ENCODE measurements around the gene UCP3.
A peak's percentile ranks its signal among the peaks of the same experiment; 100 is the strongest.
"Not testable (repeated sequence)": the region's sequence is repeated elsewhere in the genome, so short reads cannot be mapped to it uniquely, and the experiment has no call there.

UCP3 gene

DNA sequence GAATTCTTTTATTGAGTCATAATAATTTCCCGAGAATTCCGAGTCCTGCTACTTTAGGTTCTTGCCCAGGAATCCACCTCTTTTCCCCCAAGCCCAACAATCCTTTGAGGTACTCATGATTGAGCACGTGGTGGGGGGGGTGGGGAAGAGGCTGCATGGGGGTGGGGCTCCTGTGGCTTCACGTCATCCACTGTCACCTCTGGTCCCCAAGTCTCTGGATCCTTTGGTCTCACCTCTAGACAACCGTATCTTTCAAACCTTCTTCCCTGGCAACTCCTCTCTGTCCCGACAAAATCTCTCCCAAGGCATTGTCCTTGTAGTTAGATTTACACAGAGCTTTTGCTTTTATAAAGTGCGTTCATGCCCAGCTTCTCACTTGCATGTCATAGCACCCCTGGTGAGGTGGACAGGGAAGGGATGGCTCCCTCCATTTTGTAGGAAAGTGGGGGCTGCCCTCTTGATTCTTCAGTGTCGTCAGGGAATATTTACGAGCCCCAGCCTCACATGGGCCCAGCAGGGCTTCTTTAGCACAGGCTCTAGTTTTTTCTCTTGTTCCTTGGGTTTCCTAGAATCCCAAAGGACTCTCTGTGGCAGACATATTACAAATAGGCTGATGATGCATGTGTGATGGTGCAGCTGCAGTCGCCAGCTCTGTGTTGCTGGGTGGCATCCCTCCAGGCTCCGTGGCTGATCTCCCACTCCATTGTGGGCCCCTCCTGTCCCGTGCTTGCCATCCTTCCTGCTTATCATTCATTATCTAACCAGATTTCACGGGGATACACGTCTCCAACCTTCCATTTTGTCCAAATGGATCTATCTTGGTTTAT lies 8.4 kb downstream of the UCP3 start:
- DNase-seq: no peak

GRCh38 chr11:73999581-74000306 lies 9.1 kb downstream of the UCP3 start:
- DNase-seq: no peak

GRCh38 chr11:73998846-73999575 lies 9.9 kb downstream of the UCP3 start:
- DNase-seq: no peak

DNA sequence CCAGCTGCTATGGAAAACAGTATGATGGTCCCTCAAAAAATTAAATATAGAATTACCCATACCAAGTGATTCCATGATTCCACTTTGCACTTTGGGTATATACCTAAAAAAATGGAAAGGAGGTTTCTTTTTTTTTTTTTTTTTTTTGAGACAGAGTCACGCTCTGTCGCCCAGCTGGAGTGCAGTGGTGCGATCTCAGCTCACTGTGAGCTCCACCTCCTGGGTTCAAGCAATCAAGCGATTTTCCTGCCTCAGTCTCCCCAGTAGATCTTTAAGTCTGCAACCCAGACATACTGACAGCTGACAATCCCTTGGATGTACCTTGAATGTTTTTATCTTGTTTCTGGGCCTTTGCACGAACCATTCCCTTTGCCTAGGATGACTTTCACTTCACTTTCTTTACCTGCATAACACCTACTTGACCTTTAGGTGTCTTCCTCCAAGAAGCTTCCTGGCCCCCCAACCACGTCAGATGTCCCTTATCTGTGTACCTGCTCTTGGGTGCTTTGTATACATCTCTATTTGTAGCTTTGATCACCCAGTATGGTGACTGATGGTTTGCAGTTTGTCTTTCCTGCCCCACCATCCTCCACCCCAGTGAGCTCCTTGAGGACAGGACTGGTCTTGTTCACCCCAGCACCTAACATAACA lies 11.6 kb downstream of the UCP3 start:
- DNase-seq: no peak

- no peak for DNase-seq
These were observed 12.6 kb downstream of the UCP3 start for GRCh38 chr11:73996161-73996747.

GRCh38 chr11:73995731-73996130 lies 13.2 kb downstream of the UCP3 start:
- no peak for DNase-seq

- DNase-seq: peak; percentile 52 to 84 (median 73)
These were observed 13.6 kb downstream of the UCP3 start for GRCh38 chr11:73995247-73995646.

DNA sequence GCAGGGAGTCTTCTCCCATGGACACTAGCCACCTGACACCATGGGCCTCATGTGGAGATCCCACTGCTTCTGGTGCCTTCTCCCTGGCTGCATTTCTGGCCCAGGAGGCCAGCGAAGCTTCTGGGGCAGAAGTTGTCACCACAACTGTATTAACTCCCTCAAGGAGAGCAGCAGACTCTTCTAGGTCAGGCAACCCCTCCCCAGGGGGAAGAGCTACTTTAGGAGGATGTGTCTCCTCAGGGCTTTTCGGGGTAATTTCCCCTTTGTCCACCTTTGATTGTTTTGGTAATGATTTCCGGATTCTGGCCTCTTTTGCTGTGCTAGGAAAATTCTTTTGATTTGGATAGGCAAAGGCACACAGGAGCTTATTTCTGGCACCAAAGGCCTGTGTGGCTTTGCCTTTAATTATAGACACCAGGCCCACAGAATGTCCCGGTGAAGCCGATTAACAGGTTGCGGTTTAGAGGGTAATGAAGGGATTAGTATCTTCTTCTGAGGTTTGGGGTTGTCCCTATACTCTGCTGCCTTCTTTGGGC lies 17.3 kb downstream of the UCP3 start:
- no peak for DNase-seq

DNA sequence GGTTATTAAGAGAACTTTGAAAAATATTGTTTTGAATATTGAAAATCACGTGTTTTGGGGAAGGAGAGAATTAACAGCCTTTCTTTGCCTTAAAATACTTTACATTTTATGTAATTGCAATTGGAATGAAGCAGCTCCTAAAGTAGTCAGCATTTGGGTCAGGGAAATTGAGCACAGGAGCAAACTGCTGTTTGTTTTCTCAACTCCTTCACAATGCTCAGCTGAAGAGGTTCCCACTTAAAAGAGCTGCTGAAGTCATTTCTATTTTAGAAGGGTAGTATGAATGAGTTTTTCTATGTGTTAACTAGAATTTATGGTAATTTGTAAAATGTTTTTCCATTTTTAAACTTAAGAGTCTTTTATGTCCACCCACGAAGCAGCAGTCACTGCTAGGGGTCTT lies 18.2 kb downstream of the UCP3 start:
- DNase-seq: no peak

DNA sequence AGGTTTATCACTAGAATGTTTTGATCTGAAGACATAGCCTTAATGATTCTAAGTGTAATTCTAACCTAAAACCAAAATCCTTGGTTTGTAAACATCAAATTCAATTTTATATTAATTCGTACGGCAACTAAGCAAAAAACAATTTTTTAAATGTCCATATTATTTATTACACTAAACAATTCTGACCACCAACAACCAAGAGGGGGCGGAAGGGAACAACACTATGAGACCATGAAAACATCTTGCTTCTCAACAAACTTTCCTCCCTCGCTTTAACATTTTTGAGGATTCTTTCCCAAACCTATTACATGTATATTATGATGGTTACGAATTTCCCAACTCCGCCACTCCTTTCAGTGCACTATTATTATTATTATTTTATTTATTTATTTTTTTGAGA lies 19.7 kb downstream of the UCP3 start:
- DNase-seq: peak; percentile 35 to 55 (median 54)

GRCh38 chr11:73988227-73988626 lies 20.7 kb downstream of the UCP3 start:
- DNase-seq: no peak

DNA sequence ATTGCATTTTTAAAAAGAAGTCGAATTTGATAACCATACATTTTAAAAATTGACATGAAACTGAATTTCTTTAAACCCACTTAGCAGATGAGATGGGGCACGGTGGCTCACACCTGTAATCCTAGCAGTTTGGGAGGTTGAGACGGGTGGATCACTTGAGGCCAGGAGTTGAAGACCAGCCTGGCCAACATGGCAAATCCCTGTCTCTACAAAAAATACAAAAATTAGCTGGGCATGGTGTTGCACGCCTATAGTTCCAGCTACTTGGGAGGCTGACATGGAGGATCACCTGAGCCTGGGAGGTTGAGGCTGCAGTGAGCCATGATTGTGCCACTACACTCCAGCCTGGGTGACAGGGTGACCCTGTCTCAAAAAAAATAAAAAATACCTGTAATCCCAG lies 23.2 kb downstream of the UCP3 start:
- DNase-seq: not testable (repeated sequence)

DNA sequence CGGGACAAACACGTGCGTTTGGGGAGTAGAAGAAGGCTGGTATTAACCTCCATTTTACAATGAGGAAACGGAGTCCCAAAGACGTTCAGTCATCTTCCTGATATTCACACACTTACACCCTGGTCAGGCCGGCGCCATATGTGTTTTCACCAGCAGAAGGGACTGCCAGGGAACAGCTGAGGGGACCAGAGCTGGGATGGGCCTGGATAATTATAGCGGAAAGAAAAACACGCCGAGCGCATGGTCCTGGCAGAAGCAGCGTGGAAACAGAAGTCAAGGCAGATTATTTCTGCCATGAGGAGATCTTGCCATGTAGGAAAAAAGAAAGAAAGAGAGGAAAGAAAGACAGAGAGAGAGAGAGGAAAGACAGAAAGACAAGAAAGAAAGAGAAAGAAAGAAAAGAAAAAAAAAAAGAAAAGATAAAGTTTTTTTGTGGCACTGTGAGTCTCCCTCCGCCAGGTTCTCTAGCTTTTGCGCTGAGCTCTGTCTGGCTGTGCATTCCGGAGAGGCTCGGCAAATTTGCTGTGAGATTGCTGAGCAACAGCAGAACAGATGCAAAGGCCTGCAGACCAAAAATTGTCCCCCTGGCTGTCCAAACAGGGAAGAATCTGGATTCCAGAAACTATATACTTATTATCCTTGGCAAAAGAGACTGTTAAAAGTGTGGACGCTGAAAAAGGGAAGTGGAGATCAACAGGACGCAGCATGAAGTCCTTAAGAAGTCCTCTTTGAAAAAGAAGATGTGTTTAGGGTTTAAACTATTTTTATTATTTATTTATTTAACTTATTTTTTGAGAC lies 24.9 kb downstream of the UCP3 start:
- DNase-seq: peak in 2 of 3 donors; percentile 23 to 31

DNA sequence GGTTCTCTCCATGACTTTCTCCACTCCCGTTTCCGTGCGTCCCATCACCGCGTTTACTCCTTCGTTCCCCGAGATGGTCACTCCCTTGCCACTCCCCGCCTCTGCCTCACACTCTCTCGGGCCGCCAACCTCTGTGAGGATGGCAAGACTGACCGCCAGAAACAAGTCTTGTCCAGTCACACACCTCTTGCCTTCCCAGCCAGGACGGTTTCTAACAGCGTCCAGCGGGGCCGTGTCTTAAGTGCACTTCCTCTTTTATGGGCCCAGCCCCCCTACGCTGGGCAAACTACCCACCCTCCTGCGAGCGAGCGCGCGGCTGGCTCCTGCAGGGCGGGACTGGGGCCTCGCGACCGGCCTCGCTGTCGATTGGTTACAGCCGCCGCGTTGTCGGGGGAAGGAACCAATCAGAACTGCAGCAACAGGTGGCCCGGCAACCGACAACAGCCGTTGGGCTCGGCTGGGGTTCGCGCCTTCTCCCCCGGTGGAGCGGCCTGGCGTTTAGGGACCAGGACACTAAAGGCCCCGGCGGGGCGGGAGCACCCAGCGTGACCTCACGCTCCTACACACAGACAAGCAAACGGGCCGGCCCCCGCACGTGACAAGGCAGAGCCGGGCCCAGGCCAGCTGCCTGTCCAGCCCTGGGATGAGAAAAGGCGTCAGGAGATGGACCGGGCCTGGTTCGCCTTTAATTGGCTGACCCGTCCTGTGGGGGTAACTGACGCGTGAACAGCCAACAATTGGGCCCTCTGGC lies 25.7 kb downstream of the UCP3 start:
- DNase-seq: peak; percentile 96

GRCh38 chr11:73982595-73982989 lies 26.3 kb downstream of the UCP3 start, which contains the start of gene UCP2:
Gene UCP2 (minus strand): TSS chr11:73982843. CDS start chr11:73978378, 4,465 bp downstream.
- peak; percentile 86 to 96 (median 94) for DNase-seq

GRCh38 chr11:73981051-73981805 lies 27.7 kb downstream of the UCP3 start:
- DNase-seq: no peak

DNA sequence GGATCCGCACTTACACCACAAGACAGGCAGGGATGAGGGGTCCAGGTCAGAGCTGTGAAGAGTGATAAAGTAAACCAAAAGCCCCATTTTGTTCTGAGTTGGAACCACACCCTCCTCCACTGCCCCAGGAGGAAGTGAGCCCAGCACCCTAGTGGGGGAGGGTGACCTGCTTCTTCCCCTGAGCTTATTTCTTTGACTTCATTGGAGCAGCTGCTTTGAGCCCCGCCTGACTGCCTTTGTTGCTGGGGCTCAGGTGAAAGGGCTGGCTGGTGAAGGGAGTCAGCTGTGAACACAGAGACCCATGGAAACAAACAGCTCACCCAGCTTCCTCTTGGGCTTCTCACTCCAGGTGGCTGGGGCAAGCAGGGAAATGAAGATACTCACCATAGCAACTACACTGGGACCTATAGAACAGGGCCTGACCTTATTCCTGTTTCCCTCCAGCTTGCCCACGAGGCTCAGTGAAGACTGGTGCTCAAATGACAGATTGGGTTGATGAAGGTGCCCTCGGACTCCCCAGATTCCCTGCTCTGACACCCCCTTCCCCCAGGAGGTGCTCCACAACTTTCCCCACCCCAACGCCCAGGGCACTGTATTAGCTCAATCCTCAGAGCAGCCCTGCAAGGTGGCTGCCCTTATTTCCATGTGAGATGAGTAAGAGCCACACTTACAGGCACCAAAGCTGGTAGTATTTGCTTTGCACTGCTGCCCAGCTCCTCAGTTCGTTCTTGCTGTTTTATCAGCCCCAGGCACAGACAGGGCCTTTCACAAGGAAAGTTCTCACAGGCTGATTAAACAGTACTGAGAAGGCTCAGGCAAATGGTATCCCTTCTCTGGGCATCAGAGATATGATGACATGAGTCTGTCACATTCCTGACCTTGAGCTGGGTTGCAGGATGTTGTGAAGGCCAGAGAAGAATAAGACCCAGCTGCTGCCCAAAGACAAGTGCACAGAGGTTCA lies 28.6 kb downstream of the UCP3 start:
- peak; percentile 52 to 69 (median 59) for DNase-seq

DNA sequence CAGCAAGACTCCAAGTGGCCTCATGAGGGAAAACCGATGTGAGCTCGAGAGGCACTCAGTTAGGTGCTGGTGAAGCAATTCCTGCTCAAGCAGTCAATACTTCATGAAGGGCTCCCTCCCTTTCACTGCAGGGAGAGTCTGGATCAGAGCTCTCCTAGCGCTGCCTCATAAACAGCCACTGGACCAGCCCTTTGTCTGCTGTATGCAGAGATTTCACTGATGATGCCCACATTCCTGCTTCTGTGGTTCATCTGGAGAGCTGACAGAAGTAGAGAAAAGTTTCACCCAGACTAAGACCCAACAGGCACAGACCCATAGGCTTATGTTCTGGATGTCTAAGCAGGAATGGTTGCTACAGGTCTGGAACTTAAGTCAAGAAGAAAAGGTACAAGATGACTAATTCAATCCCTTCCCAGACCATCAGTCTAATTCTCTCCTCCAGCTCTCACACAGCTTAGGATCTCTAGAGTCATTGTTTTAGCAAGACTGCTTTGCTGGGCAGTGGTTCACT lies 30.3 kb downstream of the UCP3 start:
- DNase-seq: no peak
